ENCODE measurements around the gene MRPS34.
A peak's percentile ranks its signal among the peaks of the same experiment; 100 is the strongest.

Gene MRPS34

DNA sequence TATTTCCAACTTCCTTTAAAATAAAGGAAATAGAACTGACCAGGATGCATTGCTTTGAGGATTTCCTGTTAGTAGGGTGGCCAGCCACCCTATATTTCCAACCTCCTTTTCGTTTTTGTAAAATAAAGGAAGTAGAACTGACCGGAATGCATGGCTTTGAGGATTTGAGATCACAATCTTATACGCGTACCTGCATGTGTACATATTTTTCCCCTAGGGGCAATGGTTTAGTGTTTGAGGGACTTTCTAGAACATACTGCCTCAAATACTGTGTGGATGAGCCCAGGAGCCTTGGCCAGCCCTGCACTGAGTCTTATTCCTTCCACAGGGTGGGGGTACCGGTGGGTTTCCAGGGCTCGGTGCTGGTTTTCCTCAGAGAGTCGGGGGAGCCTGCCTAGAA is 41.3 kb downstream of the MRPS34 start:
- FAIRE-seq (no peak), DNase-seq (ENCODE audit: low spot score) (no peak)

DNA sequence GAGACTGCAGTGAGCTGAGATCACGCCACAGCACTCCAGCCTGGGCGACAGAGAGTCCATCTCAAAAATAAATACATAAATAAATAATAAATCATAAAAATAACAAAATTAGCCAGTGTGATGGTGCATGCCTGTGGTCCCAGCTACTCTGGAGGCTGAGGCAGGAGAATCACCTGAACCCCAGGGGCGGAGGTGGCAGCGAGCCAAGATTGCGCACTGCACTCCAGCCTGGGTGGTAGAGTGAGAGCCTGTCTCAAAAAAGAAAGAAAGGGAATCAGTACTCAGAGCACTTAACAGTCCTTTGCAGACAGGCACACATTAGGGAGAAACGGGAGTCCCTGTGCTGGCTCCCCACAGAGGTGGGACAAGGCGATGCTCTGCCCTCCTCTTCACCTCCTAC is 41.9 kb downstream of the MRPS34 start:
- FAIRE-seq (no peak), DNase-seq (ENCODE audit: low spot score) (no peak)

DNA sequence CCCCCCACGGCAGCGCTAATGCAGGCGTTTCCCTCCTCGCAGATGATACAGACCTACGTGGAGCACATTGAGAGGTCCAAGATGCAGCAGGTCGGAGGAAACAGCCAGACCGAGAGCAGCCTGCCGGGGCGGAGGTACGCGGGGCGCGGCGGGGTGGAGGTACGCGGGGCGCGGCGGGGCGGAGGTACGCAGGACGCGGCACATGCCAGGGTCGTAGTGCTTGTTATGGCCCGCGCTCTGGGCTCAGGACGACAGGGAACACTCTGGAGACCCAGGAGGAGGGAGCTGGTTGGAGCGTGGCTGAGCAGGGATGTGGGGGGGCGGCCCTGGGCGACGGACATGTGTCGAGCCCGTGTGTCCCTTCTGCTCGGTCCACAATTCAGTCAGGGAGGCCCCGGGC is 43.5 kb downstream of the MRPS34 start:
- FAIRE-seq (no peak), DNase-seq (ENCODE audit: low spot score) (no peak)

DNA sequence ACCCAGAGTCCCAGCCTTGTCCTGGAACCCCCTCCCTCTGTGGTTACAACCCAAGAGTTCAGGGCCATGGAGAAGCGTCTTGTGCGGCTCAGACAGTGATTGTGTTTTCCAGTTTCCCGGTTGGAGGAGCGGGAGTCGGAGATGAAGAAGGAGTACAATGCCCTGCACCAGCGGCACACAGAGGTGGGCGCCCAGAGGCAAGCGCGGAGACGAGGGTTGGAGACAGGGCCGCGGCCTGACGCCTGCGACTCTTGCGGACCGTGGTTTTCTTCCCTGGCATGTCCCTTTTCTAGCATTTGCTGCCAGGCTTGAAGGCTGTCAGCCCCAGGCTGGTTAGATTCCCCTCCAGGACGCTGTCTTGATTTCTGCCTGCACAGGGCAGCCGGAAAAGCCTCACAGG is 43.9 kb downstream of the MRPS34 start:
- no peak for DNase-seq (ENCODE audit: low spot score)
- no peak for FAIRE-seq

DNA sequence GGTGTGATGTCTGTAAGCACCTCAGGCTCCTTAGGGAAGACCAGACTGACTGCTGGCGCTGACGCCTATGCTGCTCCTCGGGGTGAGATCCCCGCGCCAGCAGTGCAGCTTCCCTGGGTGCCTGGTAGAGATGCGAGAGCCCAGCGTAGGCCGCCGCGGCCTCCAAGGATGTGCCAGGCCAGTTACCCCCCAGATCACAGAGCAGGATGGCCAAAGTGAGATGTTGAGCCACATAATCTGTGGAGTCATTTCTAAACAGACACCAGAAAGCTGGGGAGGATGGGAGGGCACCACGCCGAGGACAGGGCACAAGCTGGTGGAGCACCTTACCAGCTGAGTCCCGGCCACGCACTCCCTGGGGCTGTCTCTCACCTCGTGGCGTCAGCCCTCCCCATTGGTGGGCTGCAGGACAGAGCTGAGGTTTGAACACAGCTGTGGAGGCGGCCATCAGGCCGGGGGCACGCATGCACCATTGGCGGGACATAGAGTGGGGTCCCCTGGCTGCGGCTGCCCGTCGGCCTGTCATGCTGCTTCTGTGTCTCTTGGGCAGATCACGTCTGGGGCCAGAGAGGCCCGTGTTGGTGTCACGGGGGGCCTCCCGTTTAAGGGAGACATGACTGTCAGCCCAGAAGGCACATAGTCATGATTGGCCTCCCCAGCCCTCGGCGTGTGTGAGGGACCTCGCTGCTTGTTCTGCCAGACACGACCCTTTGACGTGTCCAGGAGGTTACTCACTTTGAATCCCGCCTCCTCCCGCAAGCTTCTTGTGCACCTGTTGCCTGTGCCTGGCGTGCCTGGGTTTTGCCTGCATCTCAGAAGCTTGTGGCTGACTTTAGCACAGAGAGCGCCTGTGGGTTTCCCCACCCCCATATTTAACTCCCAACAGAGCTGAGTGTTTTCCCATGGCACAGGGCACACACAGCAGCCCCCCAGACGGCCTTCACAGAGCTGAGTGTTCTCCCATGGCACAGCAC is 45.0 kb downstream of the MRPS34 start:
- no peak for DNase-seq (ENCODE audit: low spot score)
- FAIRE-seq = no peak

DNA sequence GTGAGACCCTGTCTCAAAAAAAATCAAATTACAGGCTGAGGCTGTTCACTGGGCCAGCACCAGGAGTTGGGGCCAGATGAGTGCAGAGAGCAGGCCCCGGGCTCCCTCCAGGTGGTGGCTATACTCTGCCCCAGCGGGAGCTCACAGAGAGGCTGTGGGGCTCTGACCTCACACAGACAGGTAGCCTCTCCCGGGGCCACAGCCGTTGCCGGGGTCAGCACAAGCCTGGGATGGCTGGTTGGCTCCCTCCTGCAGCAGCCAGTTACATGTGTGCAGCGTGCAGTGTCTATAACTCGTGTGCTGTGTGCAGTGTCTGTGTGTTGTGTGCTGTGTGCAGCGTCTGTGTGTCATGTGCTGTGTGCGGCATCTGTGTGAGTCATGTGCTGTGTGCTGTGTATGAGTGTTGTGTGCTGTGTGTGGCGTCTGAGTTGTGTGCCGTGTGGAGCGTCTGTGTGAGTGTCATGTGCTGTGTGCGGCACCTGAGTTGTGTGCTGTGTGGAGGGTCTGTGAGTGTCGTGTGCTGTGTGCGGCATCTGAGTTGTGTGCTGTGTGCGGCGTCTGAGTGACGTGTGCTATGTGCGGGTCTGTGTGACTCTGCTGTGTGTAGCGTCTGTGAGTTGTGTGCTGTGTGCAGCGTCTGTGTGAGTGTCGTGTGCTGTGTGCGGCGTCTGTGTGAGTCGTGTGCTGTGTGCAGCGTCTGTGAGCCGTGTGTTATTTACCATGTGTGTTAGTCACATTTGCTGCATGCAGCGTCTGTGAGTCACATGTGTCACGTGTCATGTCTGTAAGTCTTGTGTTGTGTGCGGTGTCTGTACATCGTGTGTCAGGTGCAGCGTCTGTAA is 46.1 kb downstream of the MRPS34 start:
- no peak for DNase-seq (ENCODE audit: low spot score)
- no peak for FAIRE-seq

DNA sequence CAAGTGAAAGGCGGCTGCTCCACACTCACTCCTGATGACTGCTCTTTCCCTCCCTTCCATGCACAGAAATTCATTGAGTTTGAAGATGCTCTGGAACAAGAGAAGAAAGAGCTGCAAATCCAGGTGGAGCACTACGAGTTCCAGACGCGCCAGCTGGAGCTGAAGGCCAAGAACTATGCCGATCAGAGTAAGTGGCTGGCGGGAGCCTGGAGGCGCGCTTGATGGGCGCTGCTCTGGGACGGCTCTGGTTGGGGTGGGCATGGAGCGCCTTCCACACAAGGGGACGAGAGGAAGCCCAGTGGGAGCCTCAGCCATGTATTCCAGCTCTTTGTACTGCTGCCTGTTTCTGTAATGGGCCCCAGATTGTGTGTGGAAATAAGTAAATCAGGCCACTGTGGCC is 48.4 kb downstream of the MRPS34 start:
- DNase-seq (ENCODE audit: low spot score) (no peak), FAIRE-seq (no peak)

DNA sequence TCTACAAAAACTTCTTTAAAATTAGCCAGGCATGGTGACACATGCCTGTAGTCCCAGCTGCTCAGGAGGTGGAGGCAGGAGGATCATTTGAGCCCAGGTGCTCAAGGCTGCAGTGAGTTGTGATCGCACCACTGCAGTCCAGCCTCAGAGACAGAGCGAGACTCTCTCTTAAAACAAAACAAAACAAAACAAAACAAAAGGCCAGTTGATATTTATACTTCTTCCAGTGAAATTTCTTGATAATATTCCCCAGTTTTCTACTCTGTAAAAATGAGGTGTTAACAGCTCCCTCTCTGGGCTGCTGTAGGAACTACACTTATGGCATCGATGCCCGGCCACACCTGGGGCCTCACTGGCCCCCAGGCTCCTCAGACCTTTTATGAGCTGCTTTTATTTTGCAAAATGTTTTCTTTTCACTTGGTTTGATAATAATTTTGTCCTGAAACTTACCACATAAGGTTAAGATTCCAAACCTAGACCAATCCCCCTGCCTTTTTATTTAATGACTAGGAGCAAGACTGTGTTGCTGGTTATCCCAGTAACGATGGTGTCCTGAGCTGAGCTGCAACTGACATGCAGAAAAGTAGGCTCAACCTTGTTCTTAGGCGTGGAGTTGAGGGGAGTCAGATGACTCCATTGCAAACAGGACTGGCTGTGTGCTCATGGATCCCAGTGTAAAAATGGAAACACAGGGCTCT is 49.3 kb downstream of the MRPS34 start:
- FAIRE-seq = peak; percentile 16
- peak; percentile 12 for DNase-seq (ENCODE audit: low spot score)
